ENCODE results near the gene ARHGDIA. TPM values are rescaled to one million over a fixed set of nuclear protein-coding genes. Genes with fewer than 3 reads are reported as not detected.
"Not testable (repeated sequence)": the region's sequence is repeated elsewhere in the genome, so short reads cannot be mapped to it uniquely, and the experiment has no call there.

The ARHGDIA gene
- total RNA-seq (ENCODE audit: insufficient read depth, low replicate concordance), result 57.5 TPM

- no peak for DNase-seq (ENCODE audit: low spot score)
These were observed at the start of gene ARHGDIA for GRCh38 chr17:81870981-81871386. Gene ARHGDIA, minus strand, starts transcription at chr17:81871337. Its CDS starts 1,407 bp downstream, at chr17:81869930.

- no peak for DNase-seq (ENCODE audit: low spot score)
These were observed 47.9 kb upstream of the ARHGDIA start for GRCh38 chr17:81918832-81919545.

- DNase-seq (ENCODE audit: low spot score), result not testable (repeated sequence)
These were observed 47.2 kb upstream of the ARHGDIA start for GRCh38 chr17:81918333-81918669.

- peak; percentile 72 for DNase-seq (ENCODE audit: low spot score)
These were observed 46.6 kb upstream of the ARHGDIA start, which contains the start of gene SIRT7 for GRCh38 chr17:81917565-81918332. Gene SIRT7, minus strand, starts transcription at chr17:81918176. Its CDS starts 45 bp downstream, at chr17:81918131.

- DNase-seq (ENCODE audit: low spot score), result no peak
These were observed 45.3 kb upstream of the ARHGDIA start for GRCh38 chr17:81916234-81917001.

GRCh38 chr17:81915331-81915730 lies 44.2 kb upstream of the ARHGDIA start:
- DNase-seq (ENCODE audit: low spot score), result no peak

- DNase-seq (ENCODE audit: low spot score), result no peak
These were observed 43.1 kb upstream of the ARHGDIA start for GRCh38 chr17:81914103-81914850.

- no peak for DNase-seq (ENCODE audit: low spot score)
These were observed 42.4 kb upstream of the ARHGDIA start for GRCh38 chr17:81913394-81914102.

- DNase-seq (ENCODE audit: low spot score), result no peak
These were observed 41.5 kb upstream of the ARHGDIA start for GRCh38 chr17:81912441-81913309.

- DNase-seq (ENCODE audit: low spot score), result no peak
These were observed 40.8 kb upstream of the ARHGDIA start for GRCh38 chr17:81911969-81912368.

GRCh38 chr17:81911277-81911961 lies 40.3 kb upstream of the ARHGDIA start, which contains the start of gene PCYT2:
Gene PCYT2, minus strand, starts transcription at chr17:81911399. Its CDS starts 44 bp downstream, at chr17:81911355.
- peak; percentile 87 for DNase-seq (ENCODE audit: low spot score)

- DNase-seq (ENCODE audit: low spot score), result no peak
These were observed 39.7 kb upstream of the ARHGDIA start for GRCh38 chr17:81910840-81911276.

- DNase-seq (ENCODE audit: low spot score), result no peak
These were observed 39.1 kb upstream of the ARHGDIA start for GRCh38 chr17:81909966-81910839.

- DNase-seq (ENCODE audit: low spot score), result no peak
These were observed 38.1 kb upstream of the ARHGDIA start for GRCh38 chr17:81909231-81909630.

- DNase-seq (ENCODE audit: low spot score), result no peak
These were observed 37.7 kb upstream of the ARHGDIA start for GRCh38 chr17:81908793-81909192.

- DNase-seq (ENCODE audit: low spot score), result no peak
These were observed 36.3 kb upstream of the ARHGDIA start for GRCh38 chr17:81907219-81908145.

All from umbilical cord (tissue), 2 donors.